Progenitor cell of endocrine pancreas (in vitro differentiated cells): ENCODE data around the gene IL21R. TPM values are rescaled to one million over a fixed set of nuclear protein-coding genes. Genes with fewer than 3 reads are reported as not detected.

Source experiments
- DNase-seq: peaks from one replicate; pipeline ENCODE4 v3.0.0; 2021; ENCODE audit warnings: low spot score; ENCODE audit not compliant: unreplicated experiment
- H3K27ac Mint-ChIP-seq: 2 replicates; pipeline ENCODE4 v1.8.0; 2021; ENCODE audit warnings: mild to moderate bottlenecking, moderate library complexity, mixed read lengths
- H3K27me3 Mint-ChIP-seq: 2 replicates; pipeline ENCODE4 v1.8.0; 2021; ENCODE audit warnings: mixed read lengths
- H3K36me3 Mint-ChIP-seq: 2 replicates; pipeline ENCODE4 v1.8.0; 2022; ENCODE audit warnings: mixed read lengths; ENCODE audit not compliant: insufficient read depth
- H3K4me1 Mint-ChIP-seq: 2 replicates; pipeline ENCODE4 v1.8.0; 2021; ENCODE audit warnings: low read depth, mixed read lengths
- H3K4me3 Mint-ChIP-seq: 2 replicates; pipeline ENCODE4 v1.8.0; 2021; ENCODE audit warnings: low read depth, mild to moderate bottlenecking, moderate library complexity, mixed read lengths
- H3K9me3 Mint-ChIP-seq: 2 replicates; pipeline ENCODE4 v1.8.0; 2021; ENCODE audit warnings: low read depth, mixed read lengths
- total RNA-seq: library from RNA; stranded (reverse); gene quantifications from 2 replicates; pipeline ENCODE4 v1.2.1, GENCODE V29; 2021
- TF ChIP-seq, protein P1 (sequence below): fragments of 200-600 bp; sonication (generic); IDR thresholded peaks from one replicate; pipeline ENCODE4 v1.5.0; 2021; ENCODE audit warnings: antibody characterized with exemption, mild to moderate bottlenecking; ENCODE audit not compliant: unreplicated experiment

The IL21R gene
- total RNA-seq, 1 donor from 2014 or later, result not detected

DNA sequence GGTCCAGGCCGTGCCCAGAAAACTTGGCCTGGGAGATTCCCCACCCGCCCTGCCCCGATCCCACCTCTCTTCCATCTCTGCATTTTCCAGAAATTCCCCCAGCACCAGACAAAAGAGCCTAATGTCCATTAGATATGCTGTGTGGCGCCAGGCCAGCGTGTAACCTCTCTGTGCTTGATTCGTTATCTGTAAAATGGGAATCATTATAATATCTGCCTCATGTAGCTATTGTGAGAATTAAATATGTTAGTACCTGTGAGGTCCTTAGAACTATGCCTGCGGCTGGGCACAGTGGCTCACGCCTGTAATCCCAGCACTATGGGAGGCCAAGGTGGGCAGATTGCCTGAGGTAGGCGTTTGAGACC lies 33.6 kb upstream of the IL21R start:
- H3K4me1 Mint-ChIP-seq, result peaks cover 14% of the 10 kb centered on the region
- H3K27me3 Mint-ChIP-seq, result no peaks in the 10 kb centered on the region

DNA sequence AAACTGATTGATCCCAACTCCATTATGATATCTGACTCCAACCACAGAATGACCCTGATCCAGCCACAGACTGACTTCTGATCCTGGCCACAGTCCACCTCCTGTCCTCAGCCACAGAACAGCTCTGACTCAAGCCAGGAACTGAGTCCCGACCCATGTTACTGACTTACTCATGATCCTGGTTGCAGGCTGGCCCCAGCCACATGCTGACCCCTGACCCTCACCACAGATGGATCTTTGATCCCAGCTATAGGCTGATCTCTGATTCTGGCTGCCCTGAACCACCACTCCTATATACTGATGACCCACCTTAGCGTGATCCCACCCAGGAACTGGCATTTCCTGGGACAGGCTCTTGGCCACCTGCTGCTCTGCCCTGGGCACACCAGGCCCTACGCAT lies 32.2 kb upstream of the IL21R start:
- Mint-ChIP-seq H3K27ac (no peak overlapping the region), H3K27me3 (no peaks in the 10 kb centered on the region), H3K9me3 (no peaks in the 10 kb centered on the region), H3K36me3 (no peaks in the 10 kb centered on the region), H3K4me1 (peaks cover 5% of the 10 kb centered on the region), H3K4me3 (no peak overlapping the region)
- no peak for DNase-seq
- TF ChIP-seq, protein P1, sequence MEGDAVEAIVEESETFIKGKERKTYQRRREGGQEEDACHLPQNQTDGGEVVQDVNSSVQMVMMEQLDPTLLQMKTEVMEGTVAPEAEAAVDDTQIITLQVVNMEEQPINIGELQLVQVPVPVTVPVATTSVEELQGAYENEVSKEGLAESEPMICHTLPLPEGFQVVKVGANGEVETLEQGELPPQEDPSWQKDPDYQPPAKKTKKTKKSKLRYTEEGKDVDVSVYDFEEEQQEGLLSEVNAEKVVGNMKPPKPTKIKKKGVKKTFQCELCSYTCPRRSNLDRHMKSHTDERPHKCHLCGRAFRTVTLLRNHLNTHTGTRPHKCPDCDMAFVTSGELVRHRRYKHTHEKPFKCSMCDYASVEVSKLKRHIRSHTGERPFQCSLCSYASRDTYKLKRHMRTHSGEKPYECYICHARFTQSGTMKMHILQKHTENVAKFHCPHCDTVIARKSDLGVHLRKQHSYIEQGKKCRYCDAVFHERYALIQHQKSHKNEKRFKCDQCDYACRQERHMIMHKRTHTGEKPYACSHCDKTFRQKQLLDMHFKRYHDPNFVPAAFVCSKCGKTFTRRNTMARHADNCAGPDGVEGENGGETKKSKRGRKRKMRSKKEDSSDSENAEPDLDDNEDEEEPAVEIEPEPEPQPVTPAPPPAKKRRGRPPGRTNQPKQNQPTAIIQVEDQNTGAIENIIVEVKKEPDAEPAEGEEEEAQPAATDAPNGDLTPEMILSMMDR, result no peak

More for the DNA sequence above, 33.6 kb upstream of the IL21R start:
- TF ChIP-seq, protein P1, result no peak
- no peaks in the 10 kb centered on the region for H3K36me3 Mint-ChIP-seq
- no peak for DNase-seq
- H3K9me3 Mint-ChIP-seq, result no peaks in the 10 kb centered on the region
- H3K4me3 Mint-ChIP-seq, result no peak overlapping the region
- H3K27ac Mint-ChIP-seq, result no peak overlapping the region

DNA sequence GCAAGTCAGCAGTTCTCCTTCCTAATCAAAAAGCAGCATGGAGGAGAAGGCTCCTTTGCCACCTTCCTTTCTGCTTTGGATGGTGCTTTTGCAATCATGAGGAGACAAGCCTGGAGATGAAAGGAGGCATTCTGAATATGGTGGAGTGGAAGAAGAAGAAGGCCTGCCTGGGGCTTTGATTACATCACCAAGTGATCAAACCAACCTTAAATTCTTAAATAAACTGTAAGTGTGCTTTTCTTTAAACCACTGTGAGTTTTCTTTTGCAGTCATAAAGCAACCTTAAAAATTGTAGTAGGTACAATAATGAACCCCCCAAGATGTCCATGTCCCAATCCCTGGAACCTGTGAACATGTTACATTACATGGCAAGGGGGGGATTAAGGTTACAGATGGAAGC lies 31.7 kb upstream of the IL21R start:
- no peaks in the 10 kb centered on the region for H3K36me3 Mint-ChIP-seq

DNA sequence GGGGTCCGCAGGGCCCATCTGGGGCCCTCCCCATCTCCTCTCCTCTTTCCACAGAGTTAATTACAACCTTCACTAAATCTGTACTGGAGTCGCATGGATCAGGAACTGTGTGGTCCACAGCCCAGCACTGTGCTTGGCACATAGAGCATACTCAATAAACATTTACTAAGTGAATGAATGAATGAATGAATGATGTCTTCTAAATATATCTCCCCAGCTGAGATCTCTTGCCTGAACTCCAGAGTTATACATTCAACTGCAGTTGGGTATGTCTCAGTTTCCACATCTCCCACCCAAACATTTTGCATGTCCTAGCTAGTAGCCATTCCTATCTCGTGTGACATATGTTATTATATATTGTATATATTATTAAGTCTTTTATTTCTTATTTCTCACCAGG lies 28.7 kb upstream of the IL21R start:
- no peaks in the 10 kb centered on the region for H3K27me3 Mint-ChIP-seq

More for the DNA sequence above, 31.7 kb upstream of the IL21R start:
- no peak for DNase-seq
- no peaks in the 10 kb centered on the region for H3K27me3 Mint-ChIP-seq
- TF ChIP-seq, protein P1, result no peak
- no peaks in the 10 kb centered on the region for H3K9me3 Mint-ChIP-seq
- no peak overlapping the region for H3K27ac Mint-ChIP-seq
- peaks cover under 1% of the 10 kb centered on the region for H3K4me1 Mint-ChIP-seq
- H3K4me3 Mint-ChIP-seq, result no peak overlapping the region

DNA sequence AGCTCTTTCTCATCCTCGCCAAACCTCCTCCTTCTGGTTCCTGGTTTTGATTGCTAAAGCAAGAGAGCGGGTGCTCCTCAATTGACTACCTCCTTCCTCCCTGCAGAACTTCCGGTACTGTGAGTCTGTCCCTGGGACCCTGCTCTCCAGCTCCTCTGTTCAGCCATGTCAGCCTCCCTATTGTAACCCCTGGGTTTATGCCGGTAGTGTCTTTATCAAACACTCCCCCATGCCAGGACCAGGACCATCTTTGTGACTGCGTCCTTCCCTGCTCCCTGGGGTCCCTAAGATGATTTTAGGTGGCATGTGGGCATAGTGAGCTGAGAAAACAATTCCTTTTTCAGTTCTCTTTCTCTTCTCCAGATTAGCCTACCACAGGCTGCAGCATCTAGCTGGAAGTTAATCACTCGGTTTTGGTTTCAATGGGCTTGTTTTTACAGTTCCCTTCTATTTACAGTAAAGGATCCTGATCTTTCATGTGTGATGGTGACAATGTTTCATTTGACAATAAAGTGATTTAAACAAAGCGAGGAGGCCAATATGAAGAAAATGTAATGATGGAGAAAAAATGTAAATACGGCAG lies 27.7 kb upstream of the IL21R start:
- TF ChIP-seq, protein P1, result no peak
- Mint-ChIP-seq H3K9me3 (no peaks in the 10 kb centered on the region), H3K27me3 (no peaks in the 10 kb centered on the region), H3K36me3 (no peaks in the 10 kb centered on the region), H3K4me3 (no peak overlapping the region), H3K4me1 (no peaks in the 10 kb centered on the region), H3K27ac (no peak overlapping the region)
- no peak for DNase-seq

More for the DNA sequence above, 28.7 kb upstream of the IL21R start:
- Mint-ChIP-seq H3K9me3 (no peaks in the 10 kb centered on the region), H3K27ac (no peak overlapping the region), H3K4me1 (no peaks in the 10 kb centered on the region), H3K36me3 (no peaks in the 10 kb centered on the region), H3K4me3 (no peak overlapping the region)
- TF ChIP-seq, protein P1, result no peak
- DNase-seq, result no peak
